PC-3 (cell line): ENCODE measurements around the gene CSNK2A1. TPM values are rescaled to one million over a fixed set of nuclear protein-coding genes. Genes with fewer than 3 reads are reported as not detected.

Source experiments
- ATAC-seq: fragments of 200-7000 bp; cut with Tn5 transposase; 2 replicates; pipeline ENCODE4 v1.9.1; 2020; ENCODE audit warnings: mild to moderate bottlenecking, moderate library complexity
- BruUV-seq: library from RNA; stranded (reverse); fragments of 400-500 nt; replicated peaks from 2 replicates; lab custom pipeline; 2021; lab: Mats Ljungman, UMichigan
- CTCF ChIA-PET: fragments of 300-600 bp; sonication (Branson Sonifier 250); formaldehyde crosslinking; loops from one replicate; lab custom pipeline; 2022; ENCODE audit warnings: antibody characterized with exemption; lab: Charles Lee
- POLR2A ChIA-PET: fragments of 300-600 bp; sonication (Branson Sonifier 250); formaldehyde crosslinking; loops from one replicate; lab custom pipeline; 2022; ENCODE audit warnings: antibody characterized with exemption; ENCODE audit not compliant: unreplicated experiment; lab: Charles Lee
- DNase-seq: peaks from one replicate; pipeline ENCODE4 v3.0.0-alpha.2; 2015
- H2AFZ ChIP-seq: fragments of 300-600 bp; sonication (generic); 2 replicates; pipeline ENCODE4 v1.6.0; 2016; ENCODE audit warnings: antibody characterized with exemption, low read length
- H3F3A ChIP-seq: fragments of 300-600 bp; sonication (generic); one replicate; pipeline ENCODE4 v1.6.0; 2017; ENCODE audit warnings: antibody characterized with exemption, low read length, control low read depth, mild to moderate bottlenecking; ENCODE audit not compliant: unreplicated experiment
- H3K27ac ChIP-seq: fragments of 300-600 bp; sonication (generic); 2 replicates; pipeline ENCODE4 v1.5.1; 2016; ENCODE audit warnings: mild to moderate bottlenecking, low read length
- H3K27me3 ChIP-seq: fragments of 300-600 bp; sonication (generic); 2 replicates; pipeline ENCODE4 v1.6.1; 2016; ENCODE audit warnings: low read length, mixed read lengths
- H3K36me3 ChIP-seq: fragments of 300-600 bp; sonication (generic); 2 replicates; pipeline ENCODE4 v1.6.1; 2016; ENCODE audit warnings: low read depth, mixed run types, low read length, mixed read lengths
- H3K4me1 ChIP-seq: fragments of 300-600 bp; sonication (generic); 2 replicates; pipeline ENCODE4 v1.5.1; 2016; ENCODE audit warnings: low read length; ENCODE audit not compliant: insufficient read depth
- H3K4me2 ChIP-seq: fragments of 300-600 bp; sonication (generic); 2 replicates; pipeline ENCODE4 v1.6.0; 2016; ENCODE audit warnings: low read length
- H3K4me3 ChIP-seq: fragments of 300-600 bp; sonication (generic); 2 replicates; pipeline ENCODE4 v1.5.1; 2016; ENCODE audit warnings: mild to moderate bottlenecking, low read length, mixed read lengths
- H3K79me2 ChIP-seq: fragments of 300-600 bp; sonication (generic); 2 replicates; pipeline ENCODE4 v1.6.1; 2017; ENCODE audit warnings: low read length, mixed read lengths
- H3K9ac ChIP-seq: fragments of 300-600 bp; sonication (generic); 2 replicates; pipeline ENCODE4 v1.6.0; 2016; ENCODE audit warnings: mild to moderate bottlenecking, low read length
- H3K9me2 ChIP-seq: fragments of 300-600 bp; sonication (generic); replicated peaks from 2 replicates; pipeline ENCODE4 v1.6.1; 2016; ENCODE audit warnings: mixed run types, low read length, mixed read lengths
- H3K9me3 ChIP-seq: fragments of 300-600 bp; sonication (generic); 2 replicates; pipeline ENCODE4 v1.6.1; 2016; ENCODE audit warnings: low read length, mixed read lengths
- H4K20me1 ChIP-seq: fragments of 300-600 bp; sonication (generic); 2 replicates; pipeline ENCODE4 v1.6.1; 2016; ENCODE audit warnings: low read length, mixed read lengths
- CTCF ChIP-seq: fragments of 300-600 bp; sonication (generic); conservative IDR thresholded peaks from 2 replicates; pipeline ENCODE4 v1.5.1; 2017; ENCODE audit warnings: antibody characterized with exemption, low read depth, mild to moderate bottlenecking, low read length
- EZH2 ChIP-seq: fragments of 300-600 bp; sonication (generic); IDR thresholded peaks from one replicate; pipeline ENCODE4 v1.6.1; 2017; ENCODE audit warnings: antibody characterized with exemption, mild to moderate bottlenecking, low read length; ENCODE audit not compliant: unreplicated experiment
- EZH2phosphoT487 ChIP-seq: fragments of 300-600 bp; sonication (generic); IDR thresholded peaks from 2 replicates; pipeline ENCODE4 v1.6.1; 2018; ENCODE audit warnings: mild to moderate bottlenecking, antibody characterized with exemption, low read length, borderline replicate concordance
- intact Hi-C: fragments of 100-400 bp; cut with micrococcal nuclease; formaldehyde crosslinking; loops from 2 replicates; pipeline ENCODE4 v1.9.0; 2023
- total RNA-seq: library from RNA; depleted of rRNA; stranded (reverse); fragments of >200 nt; gene quantifications from 2 replicates; pipeline ENCODE4 v1.2.3, GENCODE V29; 2014

Gene CSNK2A1
- total RNA-seq, 1 experiment from 2014 or later: 161 TPM

DNA sequence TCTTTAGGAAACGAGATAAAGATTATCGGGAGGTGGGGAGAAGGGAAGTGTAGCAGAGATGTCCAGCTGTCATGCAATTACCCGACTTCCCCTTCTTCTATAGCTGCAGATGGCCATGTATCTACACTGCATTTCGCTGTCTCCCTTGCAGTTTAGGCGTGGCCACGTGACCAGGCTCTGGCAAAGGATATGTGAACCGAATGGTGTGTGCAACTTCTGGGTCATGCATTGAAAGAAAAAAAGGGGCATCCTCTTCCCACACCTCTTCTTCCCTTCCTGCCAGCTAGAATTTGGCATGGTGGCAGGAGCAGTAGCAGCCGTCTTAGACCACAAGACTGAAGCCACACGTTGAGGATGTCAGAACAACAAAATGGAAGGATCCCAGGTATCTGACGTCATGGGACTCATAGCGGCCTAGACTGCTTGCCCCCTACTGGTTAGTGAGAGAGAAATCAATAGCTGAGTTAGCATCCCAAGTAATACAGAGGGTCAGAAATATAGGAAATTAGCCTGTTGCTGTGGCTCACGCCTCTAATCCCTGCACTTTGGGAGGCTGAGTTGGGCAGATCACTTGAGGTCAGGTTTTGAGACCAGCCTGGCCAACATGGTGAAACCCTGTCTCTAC is 33.7 kb upstream of the CSNK2A1 start:
- Histone ChIP-seq H3K27me3 (peaks cover 35% of the 10 kb centered on the region), H3K36me3 (no peaks in the 10 kb centered on the region), H3K4me3 (no peak overlapping the region), H3K4me1 (no peaks in the 10 kb centered on the region), H3K9me3 (no peaks in the 10 kb centered on the region), H3K9ac (no peak overlapping the region), H3K79me2 (no peaks in the 10 kb centered on the region), H3F3A (no peaks in the 10 kb centered on the region), H2AFZ (peak overlapping the region; percentile 25; the same call in 1 of the 2 replicates), H3K9me2 (no peaks in the 10 kb centered on the region), H3K27ac (no peak overlapping the region), H3K4me2 (no peak overlapping the region), H4K20me1 (no peaks in the 10 kb centered on the region)
- POLR2A ChIA-PET: no interaction called here
- CTCF ChIA-PET: interaction anchor here (0.5 kb wide), 1 partner anchor 68 kb away, joined by 6 read pairs; no protein-coding TSS in a partner anchor
- peak; percentile 55 for TF ChIP-seq CTCF
- TF ChIP-seq EZH2: no peak
- no peak for ATAC-seq
- BruUV-seq: no TSS peak
- intact Hi-C loops: no loop called here
- peak; percentile 22 for DNase-seq

GRCh38 chr20:576156-576555 is 32.6 kb upstream of the CSNK2A1 start:
- no peak for TF ChIP-seq CTCF
- no peak for TF ChIP-seq EZH2
- TF ChIP-seq EZH2phosphoT487: no peak
- Histone ChIP-seq H3K9ac (no peak overlapping the region), H2AFZ (no peak overlapping the region), H3K4me2 (no peak overlapping the region), H3K9me3 (no peaks in the 10 kb centered on the region), H3K27ac (no peak overlapping the region), H3K27me3 (peaks cover 36% of the 10 kb centered on the region), H3K79me2 (no peaks in the 10 kb centered on the region), H4K20me1 (no peaks in the 10 kb centered on the region), H3K4me3 (no peak overlapping the region), H3F3A (no peaks in the 10 kb centered on the region), H3K9me2 (no peaks in the 10 kb centered on the region), H3K36me3 (no peaks in the 10 kb centered on the region), H3K4me1 (no peaks in the 10 kb centered on the region)
- no TSS peak for BruUV-seq
- ChIA-PET CTCF (no interaction called here), POLR2A (no interaction called here)
- ATAC-seq (no peak), DNase-seq (no peak)
- intact Hi-C loops: no loop called here

DNA sequence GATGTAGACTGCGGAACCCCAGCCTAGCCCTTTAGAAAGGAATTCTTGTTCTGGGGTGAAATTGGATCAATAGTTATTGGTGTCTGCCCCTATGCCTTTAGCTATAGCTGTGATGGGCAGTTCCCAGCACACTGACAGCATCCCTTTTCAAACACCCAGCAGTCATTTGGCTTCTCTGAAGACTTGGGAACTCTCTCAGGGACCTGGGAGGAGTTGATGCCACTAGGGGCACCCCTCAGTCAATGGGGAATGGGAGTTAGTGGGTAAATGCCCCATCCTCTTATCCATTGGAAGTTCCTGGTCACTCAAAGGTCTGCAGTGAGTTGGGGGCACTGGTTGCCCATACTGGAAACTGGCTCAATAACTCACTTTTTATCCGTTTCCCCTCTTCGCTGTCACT is 31.6 kb upstream of the CSNK2A1 start:
- no peaks in the 10 kb centered on the region for H3K9me3 ChIP-seq
- TF ChIP-seq EZH2 (no peak), CTCF (no peak; the same call in 1 of the 2 replicates), EZH2phosphoT487 (no peak)
- no peak overlapping the region for H3K4me2 ChIP-seq
- H3K27me3 ChIP-seq: peaks cover 32% of the 10 kb centered on the region
- H2AFZ ChIP-seq: no peak overlapping the region
- intact Hi-C loops: no loop called here
- POLR2A ChIA-PET: no interaction called here
- H3F3A ChIP-seq: no peaks in the 10 kb centered on the region
- no peaks in the 10 kb centered on the region for H3K79me2 ChIP-seq
- no peaks in the 10 kb centered on the region for H3K9me2 ChIP-seq
- no TSS peak for BruUV-seq
- H3K4me3 ChIP-seq: no peak overlapping the region
- CTCF ChIA-PET: interaction anchor here (0.7 kb wide), 1 partner anchor 478 kb away, joined by 3 read pairs; no protein-coding TSS in a partner anchor
- H4K20me1 ChIP-seq: no peaks in the 10 kb centered on the region
- no peak for DNase-seq
- no peak overlapping the region for H3K27ac ChIP-seq
- no peak overlapping the region for H3K9ac ChIP-seq
- H3K36me3 ChIP-seq: no peaks in the 10 kb centered on the region
- no peaks in the 10 kb centered on the region for H3K4me1 ChIP-seq
- ATAC-seq: no peak
